ENCODE measurements around the gene SLC25A22.

The SLC25A22 gene

GRCh38 chr11:788009-788640 lies 10.0 kb downstream of the SLC25A22 start:
- Histone ChIP-seq H4K20me1 (ENCODE audit: insufficient read depth, low read length) (peaks cover 7% of the 10 kb centered on the region; the same call in 1 of the 2 replicates), H3K79me2 (ENCODE audit: low read length) (no peaks in the 10 kb centered on the region), H3K4me2 (ENCODE audit: low read length) (no peak overlapping the region), H3K36me3 (replicated peaks; ENCODE audit: low read depth, low read length) (peaks cover 3% of the 10 kb centered on the region), H3K9ac (ENCODE audit: low read length) (no peak overlapping the region), H3K27me3 (ENCODE audit: low read depth, low read length) (no peaks in the 10 kb centered on the region), H3K27ac (ENCODE audit: low read length) (no peak overlapping the region), H3K9me3 (ENCODE audit: insufficient read depth, low read length) (no peaks in the 10 kb centered on the region), H3K4me3 (ENCODE audit: low read length) (no peak overlapping the region), H3K4me1 (ENCODE audit: low read length) (peaks cover 4% of the 10 kb centered on the region; the same call in 1 of the 2 replicates), H2AFZ (ENCODE audit: low read depth, low read length) (no peak overlapping the region)
- no peak for TF ChIP-seq EZH2phosphoT487 (IDR thresholded peaks at IDR 0.05; ENCODE audit: low read depth)
- TF ChIP-seq CTCF (IDR thresholded peaks at IDR 0.05; ENCODE audit: low read depth, low read length) = no peak

DNA sequence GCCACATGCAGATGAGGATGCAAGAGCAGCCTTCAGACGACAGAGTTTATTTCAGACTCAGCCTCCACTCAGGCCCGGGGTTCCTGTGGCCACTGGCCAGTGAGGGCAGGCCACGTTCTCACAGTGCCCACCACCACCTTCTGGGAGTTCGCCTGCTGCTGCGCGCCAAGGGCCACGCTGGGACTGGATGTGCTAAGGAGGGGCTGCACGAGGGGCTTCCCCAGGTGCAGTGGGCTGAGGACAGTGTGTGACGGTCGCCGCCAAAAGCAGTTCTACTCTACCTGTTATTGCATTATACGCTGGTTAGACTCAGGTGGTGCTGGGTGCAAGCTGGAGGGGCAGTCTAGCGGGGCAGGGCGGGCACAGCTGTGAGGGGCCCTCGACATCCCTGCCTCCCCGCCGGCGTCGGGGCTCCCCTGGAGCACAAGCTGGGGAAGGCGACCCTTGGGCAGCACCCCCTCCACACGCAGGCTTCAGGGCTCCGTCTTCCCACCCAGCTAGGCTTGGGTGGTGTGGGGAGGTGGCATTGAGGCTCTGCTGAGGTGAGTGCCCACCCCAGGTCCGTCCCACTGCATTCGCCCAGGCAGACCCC lies 10.9 kb downstream of the SLC25A22 start:
- Histone ChIP-seq H4K20me1 (ENCODE audit: insufficient read depth, low read length) (peaks cover 7% of the 10 kb centered on the region; the same call in 1 of the 2 replicates), H3K9me3 (ENCODE audit: insufficient read depth, low read length) (no peaks in the 10 kb centered on the region), H3K4me1 (ENCODE audit: low read length) (peaks cover 4% of the 10 kb centered on the region; the same call in 1 of the 2 replicates), H3K4me2 (ENCODE audit: low read length) (no peak overlapping the region), H3K79me2 (ENCODE audit: low read length) (no peaks in the 10 kb centered on the region), H3K36me3 (replicated peaks; ENCODE audit: low read depth, low read length) (peaks cover 2% of the 10 kb centered on the region), H3K27ac (ENCODE audit: low read length) (no peak overlapping the region), H3K27me3 (ENCODE audit: low read depth, low read length) (no peaks in the 10 kb centered on the region), H3K4me3 (ENCODE audit: low read length) (no peak overlapping the region), H3K9ac (ENCODE audit: low read length) (no peak overlapping the region), H2AFZ (ENCODE audit: low read depth, low read length) (no peak overlapping the region)
- no peak for TF ChIP-seq EZH2phosphoT487 (IDR thresholded peaks at IDR 0.05; ENCODE audit: low read depth)
- no peak for TF ChIP-seq CTCF (IDR thresholded peaks at IDR 0.05; ENCODE audit: low read depth, low read length)

- peaks cover 4% of the 10 kb centered on the region; the same call in 1 of the 2 replicates for H3K4me1 ChIP-seq (ENCODE audit: low read length)
Measured at GRCh38 chr11:786235-787083, 11.6 kb downstream of the SLC25A22 start.

More at GRCh38 chr11:786235-787083, 11.6 kb downstream of the SLC25A22 start:
- H2AFZ ChIP-seq (ENCODE audit: low read depth, low read length) = no peak overlapping the region
- no peaks in the 10 kb centered on the region for H3K79me2 ChIP-seq (ENCODE audit: low read length)
- H3K4me2 ChIP-seq (ENCODE audit: low read length) = no peak overlapping the region
- no peaks in the 10 kb centered on the region for H3K27me3 ChIP-seq (ENCODE audit: low read depth, low read length)
- H3K36me3 ChIP-seq (replicated peaks; ENCODE audit: low read depth, low read length) = no peaks in the 10 kb centered on the region
- no peak overlapping the region for H3K9ac ChIP-seq (ENCODE audit: low read length)
- TF ChIP-seq CTCF (IDR thresholded peaks at IDR 0.05; ENCODE audit: low read depth, low read length) = no peak
- no peak for TF ChIP-seq EZH2phosphoT487 (IDR thresholded peaks at IDR 0.05; ENCODE audit: low read depth)
- H4K20me1 ChIP-seq (ENCODE audit: insufficient read depth, low read length) = peaks cover 7% of the 10 kb centered on the region; the same call in 1 of the 2 replicates
- no peaks in the 10 kb centered on the region for H3K9me3 ChIP-seq (ENCODE audit: insufficient read depth, low read length)
- H3K4me3 ChIP-seq (ENCODE audit: low read length) = no peak overlapping the region
- no peak overlapping the region for H3K27ac ChIP-seq (ENCODE audit: low read length)

Measured in OCI-LY3 (cell line).